ENCODE results near the gene SHPK. TPM values are rescaled to one million over a fixed set of nuclear protein-coding genes. Genes with fewer than 3 reads are reported as not detected.

The SHPK gene
- total and polyA plus RNA-seq, 12 donors, result 8.8 to 27.4 (median 17.1) TPM

DNA sequence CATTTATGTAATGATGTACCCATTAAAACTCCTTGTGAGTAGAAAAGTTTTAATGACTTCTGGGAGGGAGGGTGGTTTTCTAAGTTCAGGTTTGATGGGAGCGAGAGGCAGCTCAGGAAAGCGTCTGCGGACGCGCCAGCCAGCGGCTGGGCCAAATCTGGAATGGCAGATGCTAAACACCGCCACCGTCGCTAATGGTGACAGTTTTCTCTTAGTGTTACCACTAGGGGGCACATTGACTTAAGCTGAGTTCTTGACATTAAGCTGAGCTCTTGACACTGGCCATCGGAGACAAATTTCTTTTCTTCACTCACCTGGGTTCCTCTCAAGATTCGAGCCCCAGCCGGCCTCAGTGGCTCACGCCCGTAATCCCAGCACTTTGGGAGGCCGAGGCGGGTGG, 33.6 kb downstream of the SHPK start:
- intact Hi-C loops (cut with DNase I), result no loop called here
- TF ChIP-seq CTCF (IDR thresholded peaks at IDR 0.05) (peak; percentile 17 to 45 (median 43)), POLR2A (IDR thresholded peaks at IDR 0.05) (no peak)
- H3K27ac ChIP-seq, result no peak overlapping the region
- H3K4me3 ChIP-seq, result no peak overlapping the region
- H3K4me1 ChIP-seq (replicated peaks in 1 of 2), result no peaks in the 10 kb centered on the region
- H3K27me3 ChIP-seq, result no peaks in the 10 kb centered on the region
- H3K9me3 ChIP-seq (replicated peaks in 1 of 3), result no peaks in the 10 kb centered on the region
- no peaks in the 10 kb centered on the region for H3K36me3 ChIP-seq (replicated peaks in 1 of 2)
- WGBS, 4 donors, result 74 to 89% (median 79%) methylated on average over 6 to 16 of the region's 16 CpGs
- peak in 3 of 7 donors; percentile 25 to 42 (median 29) for DNase-seq

DNA sequence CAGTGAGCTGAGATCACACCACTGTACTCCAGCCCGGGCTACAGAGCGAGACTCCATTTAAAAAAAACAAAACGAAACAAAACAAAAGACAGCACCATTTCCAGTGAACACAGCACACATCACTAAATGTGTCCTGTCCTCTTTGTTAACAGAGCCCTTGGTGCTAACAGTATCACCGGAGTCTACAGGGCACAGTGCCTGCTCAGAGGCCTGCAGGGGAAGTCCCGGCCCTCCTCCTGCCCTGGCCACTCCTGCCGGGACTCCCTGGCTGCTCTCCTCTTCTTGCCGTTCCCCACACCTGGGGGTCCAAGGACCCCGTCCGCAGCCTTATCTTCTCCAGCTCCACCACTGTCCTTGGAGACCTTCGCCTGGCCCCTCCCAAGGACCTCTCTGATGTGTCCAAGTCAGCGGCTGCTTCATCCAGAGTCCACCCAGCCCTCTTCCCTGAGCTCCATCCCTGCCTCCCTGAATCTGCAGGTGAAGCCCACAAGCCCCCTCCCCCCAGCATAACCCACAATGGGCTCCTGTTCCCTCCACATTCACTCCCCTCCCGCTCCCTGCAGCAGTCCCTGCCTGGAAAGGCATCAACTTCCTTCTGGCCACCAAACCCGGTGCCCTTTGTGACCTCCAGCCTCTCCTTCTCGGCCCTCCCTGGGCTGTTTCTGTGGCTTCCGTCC, 35.4 kb downstream of the SHPK start:
- intact Hi-C loops (cut with DNase I), result no loop called here

GRCh38 chr17:3598078-3598477, 38.0 kb downstream of the SHPK start:
- DNase-seq, result no peak
- intact Hi-C loops (cut with DNase I), result no loop called here
- TF ChIP-seq POLR2A (IDR thresholded peaks at IDR 0.05) (no peak), CTCF (IDR thresholded peaks at IDR 0.05) (no peak)
- Histone ChIP-seq H3K27me3 (no peaks in the 10 kb centered on the region), H3K4me3 (no peak overlapping the region), H3K9me3 (replicated peaks in 1 of 3) (no peaks in the 10 kb centered on the region), H3K4me1 (replicated peaks in 1 of 2) (no peaks in the 10 kb centered on the region), H3K27ac (no peak overlapping the region), H3K36me3 (replicated peaks in 1 of 2) (no peaks in the 10 kb centered on the region)
- 85 to 93% (median 88%) methylated on average over 4 to 13 of the region's 13 CpGs for WGBS, 4 donors

More for the DNA sequence above, 35.4 kb downstream of the SHPK start:
- Histone ChIP-seq H3K27me3 (no peaks in the 10 kb centered on the region), H3K9me3 (replicated peaks in 1 of 3) (no peaks in the 10 kb centered on the region), H3K36me3 (replicated peaks in 1 of 2) (no peaks in the 10 kb centered on the region), H3K27ac (no peak overlapping the region), H3K4me1 (replicated peaks in 1 of 2) (no peaks in the 10 kb centered on the region), H3K4me3 (no peak overlapping the region)
- no peak for DNase-seq
- no peak for TF ChIP-seq POLR2A (IDR thresholded peaks at IDR 0.05)
- no peak for TF ChIP-seq CTCF (IDR thresholded peaks at IDR 0.05)
- 80 to 85% (median 82%) methylated on average over 15 of the region's 15 CpGs for WGBS, 4 donors

- Histone ChIP-seq H3K4me3 (no peak overlapping the region), H3K9me3 (replicated peaks in 1 of 3) (no peaks in the 10 kb centered on the region), H3K27ac (no peak overlapping the region), H3K36me3 (replicated peaks in 1 of 2) (no peaks in the 10 kb centered on the region), H3K27me3 (no peaks in the 10 kb centered on the region), H3K4me1 (replicated peaks in 1 of 2) (no peaks in the 10 kb centered on the region)
- WGBS, 4 donors, result 88 to 94% (median 92%) methylated on average over 16 to 27 of the region's 27 CpGs
- TF ChIP-seq POLR2A (IDR thresholded peaks at IDR 0.05) (no peak), CTCF (IDR thresholded peaks at IDR 0.05) (no peak)
- intact Hi-C loops (cut with DNase I), result no loop called here
- DNase-seq, result no peak
Observed at GRCh38 chr17:3596804-3597464, 39.1 kb downstream of the SHPK start.

Data from adrenal gland (tissue), 12 donors.